GM18909 (cell line): ENCODE measurements around the gene FAM168A.
"Not testable (repeated sequence)": the region's sequence is repeated elsewhere in the genome, so short reads cannot be mapped to it uniquely, and the experiment has no call there.

Experiments used
- ATAC-seq: cut with Tn5 transposase; IDR thresholded peaks from one replicate; pipeline ENCODE4 v1.9.1; 2021; ENCODE audit warnings: mild to moderate bottlenecking; ENCODE audit not compliant: unreplicated experiment, poor library complexity

FAM168A gene

GRCh38 chr11:73478737-73479347 lies 119.1 kb downstream of the FAM168A start:
- no peak for ATAC-seq

- ATAC-seq = no peak
Observed at GRCh38 chr11:73477518-73477917, 120.4 kb downstream of the FAM168A start.

GRCh38 chr11:73475549-73476095 lies 122.3 kb downstream of the FAM168A start:
- ATAC-seq = no peak

GRCh38 chr11:73473252-73473651 lies 124.7 kb downstream of the FAM168A start:
- ATAC-seq = no peak

- ATAC-seq = not testable (repeated sequence)
Observed at GRCh38 chr11:73470036-73470612, 127.8 kb downstream of the FAM168A start.

GRCh38 chr11:73469401-73469800 lies 128.5 kb downstream of the FAM168A start:
- no peak for ATAC-seq

- ATAC-seq = no peak
Observed at GRCh38 chr11:73468590-73469161, 129.2 kb downstream of the FAM168A start.

GRCh38 chr11:73467505-73467904 lies 130.4 kb downstream of the FAM168A start:
- ATAC-seq = no peak

- no peak for ATAC-seq
Observed at GRCh38 chr11:73466643-73467042, 131.3 kb downstream of the FAM168A start.

GRCh38 chr11:73465871-73466270 lies 132.0 kb downstream of the FAM168A start:
- ATAC-seq = no peak

- ATAC-seq = no peak
Observed at GRCh38 chr11:73465023-73465675, 132.8 kb downstream of the FAM168A start.

GRCh38 chr11:73464347-73464746 lies 133.6 kb downstream of the FAM168A start:
- ATAC-seq = no peak

- ATAC-seq = no peak
Observed at GRCh38 chr11:73463359-73463758, 134.6 kb downstream of the FAM168A start.

- no peak for ATAC-seq
Observed at GRCh38 chr11:73461964-73462363, 135.9 kb downstream of the FAM168A start.

- ATAC-seq = no peak
Observed at GRCh38 chr11:73461335-73461840, 136.5 kb downstream of the FAM168A start.

- no peak for ATAC-seq
Observed at GRCh38 chr11:73458201-73458600, 139.7 kb downstream of the FAM168A start.

GRCh38 chr11:73454987-73455386 lies 142.9 kb downstream of the FAM168A start:
- ATAC-seq = no peak

GRCh38 chr11:73453562-73453961 lies 144.3 kb downstream of the FAM168A start:
- ATAC-seq = no peak

GRCh38 chr11:73452726-73453125 lies 145.2 kb downstream of the FAM168A start:
- no peak for ATAC-seq

GRCh38 chr11:73451896-73452295 lies 146.0 kb downstream of the FAM168A start:
- no peak for ATAC-seq

- ATAC-seq = no peak
Observed at GRCh38 chr11:73446766-73447165, 151.1 kb downstream of the FAM168A start.
